ENCODE data around the gene AGAP1. TPM values are rescaled to one million over a fixed set of nuclear protein-coding genes. Genes with fewer than 3 reads are reported as not detected.

The AGAP1 gene
- total and polyA plus RNA-seq, 2 donors from 2014 or later, result 8.1 to 44.5 TPM

DNA sequence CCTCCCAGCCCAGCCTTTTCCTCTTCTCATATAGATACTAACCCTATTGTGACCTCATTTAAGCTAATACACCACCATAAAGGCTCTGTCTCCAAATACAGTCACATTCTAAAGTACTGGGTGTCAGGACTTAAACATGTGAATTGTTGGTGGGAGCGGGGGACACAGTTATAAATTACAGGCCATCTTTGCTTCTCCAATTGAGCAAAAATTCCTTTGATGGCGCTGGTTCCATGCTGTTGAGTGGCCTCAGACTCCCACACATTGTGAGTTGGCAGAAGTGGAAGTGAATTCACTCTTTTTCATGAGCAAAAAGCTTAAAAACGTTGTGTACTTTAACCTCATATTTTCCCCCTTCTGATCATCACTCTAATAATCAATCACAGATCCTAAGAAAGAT lies 628.4 kb downstream of the AGAP1 start:
- Histone ChIP-seq H3K4me3 (ENCODE audit: low read length in 3 of 3) (no peak overlapping the region), H3K36me3 (ENCODE audit: control insufficient read depth in 2 of 3, insufficient read depth in 3 of 3, low read length in 3 of 3) (peaks cover 0 to 3% (median 2%) of the 10 kb centered on the region in 3 donors), H3K9me3 (ENCODE audit: control insufficient read depth in 2 of 3, insufficient read depth in 1 of 3, low read length in 3 of 3) (no peaks in the 10 kb centered on the region), H3K27ac (ENCODE audit: low read depth in 2 of 2, low read length in 2 of 2) (no peak overlapping the region), H3K4me1 (ENCODE audit: control insufficient read depth in 2 of 3, insufficient read depth in 2 of 3, low read depth in 1 of 3, low read length in 3 of 3) (no peaks in the 10 kb centered on the region), H3K27me3 (ENCODE audit: control insufficient read depth, insufficient read depth, low read length) (no peaks in the 10 kb centered on the region), H3K9ac (ENCODE audit: low read length in 3 of 3) (no peak overlapping the region)
- intact Hi-C loops (cut with DNase I), result no loop called here
- peak in 3 of 5 donors; percentile 49 to 73 (median 70) for DNase-seq
- no peak for TF ChIP-seq CTCF (IDR thresholded peaks at IDR 0.05; ENCODE audit: borderline replicate concordance, extremely low read depth, insufficient read depth)
- no peak for FAIRE-seq

GRCh38 chr2:236123716-236124115 lies 629.9 kb downstream of the AGAP1 start:
- FAIRE-seq (no peak), DNase-seq (no peak)
- Histone ChIP-seq H3K4me1 (ENCODE audit: control insufficient read depth in 2 of 3, insufficient read depth in 2 of 3, low read depth in 1 of 3, low read length in 3 of 3) (no peaks in the 10 kb centered on the region), H3K27ac (ENCODE audit: low read depth in 2 of 2, low read length in 2 of 2) (no peak overlapping the region), H3K9ac (ENCODE audit: low read length in 3 of 3) (no peak overlapping the region), H3K4me3 (ENCODE audit: low read length in 3 of 3) (no peak overlapping the region), H3K36me3 (ENCODE audit: control insufficient read depth in 2 of 3, insufficient read depth in 3 of 3, low read length in 3 of 3) (peaks cover 0 to 3% (median 2%) of the 10 kb centered on the region in 3 donors), H3K27me3 (ENCODE audit: control insufficient read depth, insufficient read depth, low read length) (no peaks in the 10 kb centered on the region), H3K9me3 (ENCODE audit: control insufficient read depth in 2 of 3, insufficient read depth in 1 of 3, low read length in 3 of 3) (no peaks in the 10 kb centered on the region)
- no peak for TF ChIP-seq CTCF (IDR thresholded peaks at IDR 0.05; ENCODE audit: borderline replicate concordance, extremely low read depth, insufficient read depth)
- intact Hi-C loops (cut with DNase I), result no loop called here

- no peak for DNase-seq
- Histone ChIP-seq H3K27me3 (ENCODE audit: control insufficient read depth, insufficient read depth, low read length) (no peaks in the 10 kb centered on the region), H3K36me3 (ENCODE audit: control insufficient read depth in 2 of 3, insufficient read depth in 3 of 3, low read length in 3 of 3) (peaks cover 0 to 3% (median 2%) of the 10 kb centered on the region in 3 donors), H3K9ac (ENCODE audit: low read length in 3 of 3) (no peak overlapping the region), H3K4me3 (ENCODE audit: low read length in 3 of 3) (no peak overlapping the region), H3K9me3 (ENCODE audit: control insufficient read depth in 2 of 3, insufficient read depth in 1 of 3, low read length in 3 of 3) (no peaks in the 10 kb centered on the region), H3K27ac (ENCODE audit: low read depth in 2 of 2, low read length in 2 of 2) (no peak overlapping the region), H3K4me1 (ENCODE audit: control insufficient read depth in 2 of 3, insufficient read depth in 2 of 3, low read depth in 1 of 3, low read length in 3 of 3) (no peaks in the 10 kb centered on the region)
- no peak for FAIRE-seq
- no peak for TF ChIP-seq CTCF (IDR thresholded peaks at IDR 0.05; ENCODE audit: borderline replicate concordance, extremely low read depth, insufficient read depth)
- intact Hi-C loops (cut with DNase I), result no loop called here
Observed at GRCh38 chr2:236124182-236124893, 630.5 kb downstream of the AGAP1 start.

All from kidney (tissue), 14 donors.